Measurements from ENCODE around the gene TMTC2.

TMTC2 gene

GRCh38 chr12:82896277-82896676, 209.6 kb downstream of the TMTC2 start:
- no peak for DNase-seq

- no peak for DNase-seq
Measured at GRCh38 chr12:82896979-82897378, 210.3 kb downstream of the TMTC2 start.

GRCh38 chr12:82898441-82898840, 211.7 kb downstream of the TMTC2 start:
- no peak for DNase-seq

GRCh38 chr12:82904219-82904790, 217.6 kb downstream of the TMTC2 start:
- DNase-seq: no peak

GRCh38 chr12:82910246-82910893, 223.7 kb downstream of the TMTC2 start:
- DNase-seq: no peak

- DNase-seq: no peak
Measured at GRCh38 chr12:82912406-82912805, 225.7 kb downstream of the TMTC2 start.

- DNase-seq: no peak
Measured at GRCh38 chr12:82919388-82920054, 232.8 kb downstream of the TMTC2 start.

- no peak for DNase-seq
Measured at GRCh38 chr12:82923935-82924334, 237.2 kb downstream of the TMTC2 start.

GRCh38 chr12:82926630-82927029, 239.9 kb downstream of the TMTC2 start:
- DNase-seq: no peak

- no peak for DNase-seq
Measured at GRCh38 chr12:82930301-82930700, 243.6 kb downstream of the TMTC2 start.

GRCh38 chr12:82931349-82932116, 244.8 kb downstream of the TMTC2 start:
- no peak for DNase-seq

- no peak for DNase-seq
Measured at GRCh38 chr12:82937151-82937550, 250.4 kb downstream of the TMTC2 start.

- no peak for DNase-seq
Measured at GRCh38 chr12:82942521-82942920, 255.8 kb downstream of the TMTC2 start.

- no peak for DNase-seq
Measured at GRCh38 chr12:82942991-82943401, 256.3 kb downstream of the TMTC2 start.

GRCh38 chr12:82948491-82948890, 261.8 kb downstream of the TMTC2 start:
- DNase-seq: no peak

- DNase-seq: no peak
Measured at GRCh38 chr12:82950356-82950755, 263.6 kb downstream of the TMTC2 start.

- DNase-seq: no peak
Measured at GRCh38 chr12:82952946-82953345, 266.2 kb downstream of the TMTC2 start.

GRCh38 chr12:82953397-82953796, 266.7 kb downstream of the TMTC2 start:
- no peak for DNase-seq

GRCh38 chr12:82954064-82954463, 267.4 kb downstream of the TMTC2 start:
- DNase-seq: no peak

GRCh38 chr12:82954572-82954971, 267.9 kb downstream of the TMTC2 start:
- DNase-seq: no peak

GRCh38 chr12:82955043-82955442, 268.3 kb downstream of the TMTC2 start:
- no peak for DNase-seq

- no peak for DNase-seq
Measured at GRCh38 chr12:82958966-82959365, 272.3 kb downstream of the TMTC2 start.

GRCh38 chr12:82959821-82960220, 273.1 kb downstream of the TMTC2 start:
- DNase-seq: no peak

GRCh38 chr12:82961835-82962234, 275.1 kb downstream of the TMTC2 start:
- DNase-seq: no peak
